Smooth muscle cell (in vitro differentiated cells): ENCODE measurements around the gene DCLRE1B. TPM values are rescaled to one million over a fixed set of nuclear protein-coding genes. Genes with fewer than 3 reads are reported as not detected.

Experiments
- DNase-seq: peaks from one replicate; lab custom pipeline; 2025; ENCODE audit not compliant: unreplicated experiment; lab: John Stamatoyannopoulos, UW
- H2AFZ ChIP-seq: fragments of 200-600 bp; sonication (generic); 2 replicates; pipeline ENCODE4 v1.6.0; 2016; ENCODE audit warnings: antibody characterized with exemption, low read depth, mild to moderate bottlenecking
- H3F3A ChIP-seq: fragments of 200-600 bp; sonication (generic); 2 replicates; pipeline ENCODE4 v1.6.0; 2017; ENCODE audit warnings: antibody characterized with exemption, low read depth
- H3K27ac ChIP-seq: fragments of 200-600 bp; sonication (generic); 2 replicates; pipeline ENCODE4 v1.5.1; 2016; ENCODE audit warnings: low read depth, mild to moderate bottlenecking
- H3K27me3 ChIP-seq: fragments of 200-600 bp; sonication (generic); 2 replicates; pipeline ENCODE4 v1.6.1; 2016; ENCODE audit warnings: low read depth, mild to moderate bottlenecking
- H3K36me3 ChIP-seq: fragments of 200-600 bp; sonication (generic); 2 replicates; pipeline ENCODE4 v1.5.1; 2016; ENCODE audit warnings: low read depth
- H3K4me1 ChIP-seq: fragments of 200-600 bp; sonication (generic); 2 replicates; pipeline ENCODE4 v1.5.1; 2016; ENCODE audit warnings: low read depth
- H3K4me2 ChIP-seq: fragments of 200-600 bp; sonication (generic); 2 replicates; pipeline ENCODE4 v1.6.0; 2016; ENCODE audit warnings: mild to moderate bottlenecking
- H3K4me3 ChIP-seq: fragments of 200-600 bp; sonication (generic); 2 replicates; pipeline ENCODE4 v1.5.1; 2016; ENCODE audit warnings: mild to moderate bottlenecking
- H3K79me2 ChIP-seq: fragments of 200-600 bp; sonication (generic); 2 replicates; pipeline ENCODE4 v1.6.0; 2016; ENCODE audit warnings: low read depth, mild to moderate bottlenecking
- H3K9ac ChIP-seq: fragments of 200-600 bp; sonication (generic); 2 replicates; pipeline ENCODE4 v1.6.0; 2016; ENCODE audit warnings: low read depth
- H3K9me3 ChIP-seq: fragments of 200-600 bp; sonication (generic); replicated peaks from 2 replicates; pipeline ENCODE4 v1.5.1; 2016; ENCODE audit warnings: low read depth
- H4K20me1 ChIP-seq: fragments of 200-600 bp; sonication (generic); 2 replicates; pipeline ENCODE4 v1.6.0; 2016; ENCODE audit warnings: low read depth
- CTCF ChIP-seq: fragments of 200-600 bp; sonication (generic); IDR thresholded peaks from 2 replicates; pipeline ENCODE4 v1.5.1; 2017; ENCODE audit warnings: borderline replicate concordance, mild to moderate bottlenecking, antibody characterized with exemption; ENCODE audit not compliant: insufficient read depth, poor library complexity, severe bottlenecking
- WGBS: methylation state at CpG from one replicate; pipeline ENCODE4 v1.1.7; 2016; ENCODE audit warnings: low lambda C conversion rate; 5-methylcytosine and 5-hydroxymethylcytosine counted together
- polyA plus RNA-seq: library from polyadenylated mRNA; unstranded; fragments of >200 nt; fragmentation: Nextera tagmentation; extraction: Ambion mirVana; gene quantifications from 2 replicates; pipeline ENCODE4 v1.2.1, GENCODE V29; 2016
- total RNA-seq: library from RNA; depleted of rRNA; stranded (reverse); fragments of >200 nt; gene quantifications from 2 replicates; pipeline ENCODE4 v1.2.3, GENCODE V29; 2014

Gene DCLRE1B
- total and polyA plus RNA-seq, 2 experiments from 2014 or later: 5.9 to 11.0 TPM

- Histone ChIP-seq H3K9ac (no peak overlapping the region), H3F3A (no peaks in the 10 kb centered on the region), H3K27me3 (peaks cover 6% of the 10 kb centered on the region), H3K27ac (no peak overlapping the region), H3K4me3 (no peak overlapping the region), H3K36me3 (no peaks in the 10 kb centered on the region), H3K4me2 (no peak overlapping the region), H3K4me1 (no peaks in the 10 kb centered on the region), H4K20me1 (no peaks in the 10 kb centered on the region), H2AFZ (no peak overlapping the region), H3K9me3 (no peaks in the 10 kb centered on the region), H3K79me2 (no peaks in the 10 kb centered on the region)
- no peak for TF ChIP-seq CTCF
- DNase-seq: no peak
These were observed 13.1 kb downstream of the DCLRE1B start for GRCh38 chr1:113918243-113918642.

GRCh38 chr1:113922957-113923356, 17.8 kb downstream of the DCLRE1B start:
- Histone ChIP-seq H3K27ac (no peak overlapping the region), H3K9ac (no peak overlapping the region), H3K79me2 (no peaks in the 10 kb centered on the region), H3K4me2 (no peak overlapping the region), H3K4me1 (no peaks in the 10 kb centered on the region), H3K27me3 (peaks cover 29% of the 10 kb centered on the region), H4K20me1 (no peaks in the 10 kb centered on the region), H3K4me3 (no peak overlapping the region), H3F3A (no peaks in the 10 kb centered on the region), H2AFZ (no peak overlapping the region), H3K36me3 (no peaks in the 10 kb centered on the region), H3K9me3 (no peaks in the 10 kb centered on the region)
- TF ChIP-seq CTCF: no peak
- no peak for DNase-seq
- WGBS: 78% methylated on average over 4 of the region's 4 CpGs

- no peaks in the 10 kb centered on the region for H3K79me2 ChIP-seq
- TF ChIP-seq CTCF: no peak
- no peak overlapping the region for H3K9ac ChIP-seq
- no peaks in the 10 kb centered on the region for H4K20me1 ChIP-seq
- 100% methylated on average over 2 of the region's 2 CpGs for WGBS
- H3F3A ChIP-seq: peaks cover 6% of the 10 kb centered on the region
- H3K4me1 ChIP-seq: no peaks in the 10 kb centered on the region
- no peak for DNase-seq
- no peak overlapping the region for H2AFZ ChIP-seq
- peaks cover 29% of the 10 kb centered on the region for H3K27me3 ChIP-seq
- H3K36me3 ChIP-seq: no peaks in the 10 kb centered on the region
- H3K4me2 ChIP-seq: no peak overlapping the region
- H3K9me3 ChIP-seq: no peaks in the 10 kb centered on the region
- H3K4me3 ChIP-seq: no peak overlapping the region
- no peak overlapping the region for H3K27ac ChIP-seq
These were observed 19.3 kb downstream of the DCLRE1B start for GRCh38 chr1:113924473-113924872.

- Histone ChIP-seq H3K9ac (peak overlapping the region; percentile 99), H3K4me2 (peak overlapping the region; percentile 88), H3K79me2 (peaks cover 35% of the 10 kb centered on the region), H3K27ac (peak overlapping the region; percentile 96), H3K9me3 (no peaks in the 10 kb centered on the region), H3K27me3 (peaks cover 21% of the 10 kb centered on the region), H3F3A (peaks cover 6% of the 10 kb centered on the region), H2AFZ (peak overlapping the region; percentile 89), H3K4me3 (peak overlapping the region; percentile 92), H3K4me1 (peaks cover 15% of the 10 kb centered on the region), H4K20me1 (peaks cover 31% of the 10 kb centered on the region), H3K36me3 (no peaks in the 10 kb centered on the region)
- 39% methylated on average over 6 of the region's 6 CpGs for WGBS
- no peak for TF ChIP-seq CTCF
- DNase-seq: no peak
These were observed 23.2 kb downstream of the DCLRE1B start for GRCh38 chr1:113928187-113928930.
